ENCODE measurements around the gene ADAMTSL1. TPM values are rescaled to one million over a fixed set of nuclear protein-coding genes. Genes with fewer than 3 reads are reported as not detected.

ADAMTSL1 gene
- total RNA-seq, 1 donor from 2014 or later, result 11.5 TPM

- DNase-seq (ENCODE audit: low spot score), result no peak
Measured at GRCh38 chr9:18936094-18936871, 462.3 kb downstream of the ADAMTSL1 start.

GRCh38 chr9:18939943-18940342 is 466.0 kb downstream of the ADAMTSL1 start:
- DNase-seq (ENCODE audit: low spot score), result no peak

- DNase-seq (ENCODE audit: low spot score), result no peak
Measured at GRCh38 chr9:18941060-18941740, 467.2 kb downstream of the ADAMTSL1 start.

GRCh38 chr9:18942801-18943200 is 468.8 kb downstream of the ADAMTSL1 start:
- DNase-seq (ENCODE audit: low spot score), result no peak

GRCh38 chr9:18947892-18948339 is 474.0 kb downstream of the ADAMTSL1 start:
- DNase-seq (ENCODE audit: low spot score), result no peak

- DNase-seq (ENCODE audit: low spot score), result no peak
Measured at GRCh38 chr9:18951936-18952335, 478.0 kb downstream of the ADAMTSL1 start.

- no peak for DNase-seq (ENCODE audit: low spot score)
Measured at GRCh38 chr9:18955626-18956025, 481.7 kb downstream of the ADAMTSL1 start.
